NCI-H460 (cell line): ENCODE data around the gene HOXD4. TPM values are rescaled to one million over a fixed set of nuclear protein-coding genes. Genes with fewer than 3 reads are reported as not detected.

Experiments
- DNase-seq: peaks from one replicate; pipeline ENCODE4 v3.0.0-alpha.2; 2016; ENCODE audit warnings: low read depth; ENCODE audit errors: extremely low read depth
- total RNA-seq: library from RNA; depleted of rRNA; stranded (reverse); fragments of >200 nt; shearing (Covaris generic); gene quantifications from 2 replicates; pipeline ENCODE4 v1.2.3, GENCODE V29; 2014

The HOXD4 gene
- total RNA-seq, 1 experiment from 2014 or later = not detected

DNA sequence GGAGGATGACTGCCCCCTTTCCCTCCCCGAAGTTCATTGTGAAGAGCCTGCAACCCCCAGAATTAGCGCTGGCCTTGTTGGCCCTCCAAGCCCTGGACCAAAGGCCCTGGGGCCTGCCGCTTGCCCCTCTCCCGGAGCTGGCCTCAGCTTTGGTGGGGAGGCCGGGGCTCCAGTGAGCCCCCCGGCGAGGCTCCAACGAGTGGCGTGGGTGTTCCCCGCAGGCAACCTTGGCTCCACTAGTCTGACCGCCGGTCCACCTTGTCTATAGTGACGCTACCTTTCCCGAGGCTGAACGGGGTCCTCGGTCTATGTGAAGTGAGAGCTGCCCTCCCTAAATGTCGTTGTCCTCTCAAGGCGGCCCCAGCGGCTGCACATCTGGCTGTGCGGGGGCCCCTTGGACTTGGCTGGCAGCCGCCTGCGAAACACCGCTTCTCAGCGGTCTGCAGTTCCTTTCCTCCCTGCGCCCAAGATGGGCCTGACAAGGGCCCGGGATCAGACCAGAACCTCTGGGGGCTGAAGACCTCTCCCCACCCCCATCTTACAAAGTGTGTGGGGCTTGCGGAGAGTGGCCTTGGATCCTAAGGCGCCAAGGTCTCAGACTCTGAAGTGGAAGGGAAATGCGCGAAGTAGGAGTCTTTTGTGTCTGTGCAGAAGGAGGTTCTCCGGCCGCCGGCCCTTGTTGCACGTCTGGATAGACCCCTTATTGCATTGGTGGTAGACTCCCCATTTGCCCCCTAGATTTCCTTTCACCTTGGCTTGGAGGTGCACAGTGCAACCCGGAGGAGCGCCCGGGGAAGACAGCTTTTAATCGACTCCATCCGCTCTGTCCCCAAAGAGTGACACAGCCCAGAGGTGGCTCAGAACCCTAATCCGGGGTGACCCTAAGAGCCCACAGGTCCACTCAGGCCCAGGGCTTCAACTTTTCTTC, 38.7 kb upstream of the HOXD4 start:
- DNase-seq = no peak

GRCh38 chr2:176114120-176114929, 37.0 kb upstream of the HOXD4 start:
- DNase-seq = no peak

GRCh38 chr2:176114930-176115625, 36.3 kb upstream of the HOXD4 start:
- no peak for DNase-seq

DNA sequence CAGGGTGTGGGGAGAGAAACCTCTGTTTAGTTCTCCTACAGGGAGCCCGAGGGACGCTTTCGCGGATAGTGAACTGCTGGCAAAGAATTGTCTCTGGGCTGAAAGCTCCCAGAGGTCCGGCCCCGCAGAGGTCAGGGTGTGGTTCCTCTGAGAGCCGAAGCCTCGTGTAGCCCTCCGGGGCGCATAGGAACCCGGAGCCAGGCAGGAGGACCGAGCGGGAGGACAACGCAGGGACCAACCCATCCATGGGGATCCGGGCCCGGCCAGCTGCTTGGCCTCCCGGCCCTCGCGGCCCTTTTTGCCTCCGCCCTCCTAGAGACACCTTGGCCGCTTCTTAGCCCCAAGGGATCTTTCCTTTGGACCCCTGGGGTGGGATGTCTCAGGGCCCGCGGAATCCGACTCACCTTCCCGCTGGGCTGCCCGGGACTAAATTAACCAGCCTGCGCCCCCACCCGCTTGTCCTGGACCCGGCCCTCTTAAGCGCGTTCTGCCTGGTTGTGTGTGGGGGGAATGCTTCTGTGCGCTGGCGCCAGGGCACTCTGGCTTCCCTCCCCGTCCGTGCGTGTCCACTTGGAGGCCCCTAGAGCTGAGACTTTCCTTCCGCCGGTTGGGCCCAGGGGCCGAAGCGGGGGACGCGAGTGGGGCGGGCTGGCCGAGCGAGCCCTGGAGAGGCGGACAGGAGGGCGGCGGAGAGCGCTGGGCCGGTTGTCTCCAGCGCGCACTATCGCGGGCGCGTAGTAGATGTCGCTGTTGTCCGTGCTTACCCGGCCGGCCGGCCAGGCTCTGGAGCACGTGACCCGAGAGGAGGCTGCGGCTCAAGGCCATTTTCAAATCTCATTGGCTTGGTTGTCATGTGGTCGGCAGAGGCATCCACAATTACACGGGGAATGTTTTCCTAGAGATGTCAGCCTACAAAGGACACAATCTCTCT, 35.2 kb upstream of the HOXD4 start, which contains the start of gene HOXD10:
HOXD10 (plus strand) TSS at position 896 of the 931 bp plus-strand sequence. CDS start 56 bp downstream, outside the sequence.
- no peak for DNase-seq

DNA sequence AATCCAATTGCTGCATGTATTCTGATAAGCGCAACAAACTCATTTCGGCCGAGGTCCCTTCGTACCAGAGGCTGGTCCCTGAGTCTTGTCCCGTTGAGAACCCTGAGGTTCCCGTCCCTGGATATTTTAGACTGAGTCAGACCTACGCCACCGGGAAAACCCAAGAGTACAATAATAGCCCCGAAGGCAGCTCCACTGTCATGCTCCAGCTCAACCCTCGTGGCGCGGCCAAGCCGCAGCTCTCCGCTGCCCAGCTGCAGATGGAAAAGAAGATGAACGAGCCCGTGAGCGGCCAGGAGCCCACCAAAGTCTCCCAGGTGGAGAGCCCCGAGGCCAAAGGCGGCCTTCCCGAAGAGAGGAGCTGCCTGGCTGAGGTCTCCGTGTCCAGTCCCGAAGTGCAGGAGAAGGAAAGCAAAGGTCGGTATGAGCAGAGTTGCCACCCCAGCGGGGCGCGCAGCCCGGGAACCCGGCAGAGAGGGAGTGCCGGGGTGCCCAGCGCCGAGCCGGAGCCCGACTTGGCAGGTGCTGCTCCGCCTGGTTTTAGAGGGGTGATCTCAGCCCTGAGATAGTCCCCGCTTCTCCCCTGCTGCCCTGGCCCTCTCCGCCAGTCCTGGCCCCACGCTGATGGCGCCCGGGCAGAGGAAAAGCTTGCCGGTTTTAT, 34.1 kb upstream of the HOXD4 start:
- no peak for DNase-seq

GRCh38 chr2:176117823-176118371, 33.5 kb upstream of the HOXD4 start:
- no peak for DNase-seq

GRCh38 chr2:176118601-176119339, 32.6 kb upstream of the HOXD4 start:
- peak; percentile 72 for DNase-seq

DNA sequence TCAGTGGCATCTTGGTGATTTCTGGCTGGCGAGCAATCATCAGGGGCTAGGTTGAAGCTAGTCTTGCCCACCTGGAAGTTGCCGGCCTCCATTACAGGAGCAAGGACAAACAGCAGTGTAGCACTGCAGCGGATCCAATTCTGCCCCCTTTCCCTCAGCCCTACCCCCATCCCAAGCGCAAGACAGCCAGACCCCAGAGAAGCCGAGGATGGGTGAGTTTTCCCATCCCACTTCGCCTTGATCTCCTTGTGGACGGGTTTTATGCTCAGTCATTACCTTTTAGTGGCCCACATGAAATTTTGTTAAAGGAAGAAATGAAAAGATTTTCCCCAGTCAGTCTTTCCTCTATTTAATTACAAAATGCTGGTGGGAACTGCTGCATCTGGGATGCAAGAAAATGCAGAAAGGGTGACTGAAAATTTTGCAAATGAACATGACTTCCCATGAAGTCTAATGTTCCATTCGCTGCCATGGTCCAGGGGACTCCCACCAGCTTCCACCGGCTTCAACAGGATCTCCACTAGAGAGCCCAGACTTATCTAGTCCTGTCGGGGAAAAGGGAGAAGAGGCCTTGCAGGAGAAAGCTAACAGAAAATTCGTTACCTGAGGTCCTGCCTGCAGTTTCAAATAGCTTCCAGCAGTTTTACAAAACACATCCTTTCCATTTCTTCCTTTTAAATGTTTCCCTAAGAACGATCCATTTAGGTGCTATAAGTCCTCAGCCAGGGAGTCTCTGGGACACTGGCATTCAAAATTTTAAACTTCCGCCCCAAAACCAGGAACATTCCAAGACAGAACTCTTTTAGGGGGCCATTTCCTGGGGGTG, 30.8 kb upstream of the HOXD4 start:
- no peak for DNase-seq

- no peak for DNase-seq
Measured at GRCh38 chr2:176121190-176122051, 29.9 kb upstream of the HOXD4 start.

DNA sequence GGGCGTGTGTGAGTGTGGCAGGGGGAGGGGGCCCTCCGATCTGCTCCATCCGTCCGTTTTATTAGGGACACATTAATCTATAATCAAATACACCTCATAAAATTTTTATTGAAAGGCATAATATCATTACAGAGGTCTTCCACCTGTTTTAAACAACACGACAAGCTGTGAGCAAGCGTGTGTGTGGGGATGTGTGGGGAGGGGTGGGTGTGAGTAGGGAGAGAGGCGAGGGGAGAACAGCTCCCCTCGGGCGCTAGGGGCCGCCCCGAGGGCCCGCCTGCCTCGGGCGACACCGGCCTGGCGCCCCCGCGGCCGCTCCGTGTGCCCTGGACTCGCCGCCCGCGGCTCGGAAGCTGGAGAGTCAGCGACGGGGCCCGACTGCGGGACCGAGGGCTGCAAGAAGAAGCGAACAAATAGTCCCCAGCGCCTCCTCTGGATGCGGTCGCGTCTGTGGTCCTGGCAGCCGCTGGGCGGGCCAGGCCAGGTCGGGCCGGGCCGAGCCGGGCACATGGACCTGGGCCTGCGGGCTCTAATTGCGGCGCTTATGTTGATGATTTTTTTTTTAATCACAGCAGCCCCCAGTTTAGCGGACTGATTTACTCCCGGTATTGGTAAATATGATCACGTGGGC, 29.2 kb upstream of the HOXD4 start:
- no peak for DNase-seq

DNA sequence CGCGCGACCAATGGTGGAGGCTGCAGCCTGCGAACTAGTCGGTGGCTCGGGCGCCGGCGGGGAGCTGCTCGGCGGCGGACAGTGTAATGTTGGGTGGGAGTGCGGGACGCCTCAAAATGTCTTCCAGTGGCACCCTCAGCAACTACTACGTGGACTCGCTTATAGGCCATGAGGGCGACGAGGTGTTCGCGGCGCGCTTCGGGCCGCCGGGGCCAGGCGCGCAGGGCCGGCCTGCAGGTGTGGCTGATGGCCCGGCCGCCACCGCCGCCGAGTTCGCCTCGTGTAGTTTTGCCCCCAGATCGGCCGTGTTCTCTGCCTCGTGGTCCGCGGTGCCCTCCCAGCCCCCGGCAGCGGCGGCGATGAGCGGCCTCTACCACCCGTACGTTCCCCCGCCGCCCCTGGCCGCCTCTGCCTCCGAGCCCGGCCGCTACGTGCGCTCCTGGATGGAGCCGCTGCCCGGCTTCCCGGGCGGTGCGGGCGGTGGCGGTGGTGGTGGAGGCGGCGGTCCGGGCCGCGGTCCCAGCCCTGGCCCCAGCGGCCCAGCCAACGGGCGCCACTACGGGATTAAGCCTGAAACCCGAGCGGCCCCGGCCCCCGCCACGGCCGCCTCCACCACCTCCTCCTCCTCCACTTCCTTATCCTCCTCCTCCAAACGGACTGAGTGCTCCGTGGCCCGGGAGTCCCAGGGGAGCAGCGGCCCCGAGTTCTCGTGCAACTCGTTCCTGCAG, 28.5 kb upstream of the HOXD4 start, which contains the start of gene HOXD9:
HOXD9 (plus strand) TSS at position 37 of the 728 bp plus-strand sequence; CDS start at position 87, 50 bp downstream.
- DNase-seq = no peak

GRCh38 chr2:176123411-176124109, 27.8 kb upstream of the HOXD4 start:
- DNase-seq = no peak

DNA sequence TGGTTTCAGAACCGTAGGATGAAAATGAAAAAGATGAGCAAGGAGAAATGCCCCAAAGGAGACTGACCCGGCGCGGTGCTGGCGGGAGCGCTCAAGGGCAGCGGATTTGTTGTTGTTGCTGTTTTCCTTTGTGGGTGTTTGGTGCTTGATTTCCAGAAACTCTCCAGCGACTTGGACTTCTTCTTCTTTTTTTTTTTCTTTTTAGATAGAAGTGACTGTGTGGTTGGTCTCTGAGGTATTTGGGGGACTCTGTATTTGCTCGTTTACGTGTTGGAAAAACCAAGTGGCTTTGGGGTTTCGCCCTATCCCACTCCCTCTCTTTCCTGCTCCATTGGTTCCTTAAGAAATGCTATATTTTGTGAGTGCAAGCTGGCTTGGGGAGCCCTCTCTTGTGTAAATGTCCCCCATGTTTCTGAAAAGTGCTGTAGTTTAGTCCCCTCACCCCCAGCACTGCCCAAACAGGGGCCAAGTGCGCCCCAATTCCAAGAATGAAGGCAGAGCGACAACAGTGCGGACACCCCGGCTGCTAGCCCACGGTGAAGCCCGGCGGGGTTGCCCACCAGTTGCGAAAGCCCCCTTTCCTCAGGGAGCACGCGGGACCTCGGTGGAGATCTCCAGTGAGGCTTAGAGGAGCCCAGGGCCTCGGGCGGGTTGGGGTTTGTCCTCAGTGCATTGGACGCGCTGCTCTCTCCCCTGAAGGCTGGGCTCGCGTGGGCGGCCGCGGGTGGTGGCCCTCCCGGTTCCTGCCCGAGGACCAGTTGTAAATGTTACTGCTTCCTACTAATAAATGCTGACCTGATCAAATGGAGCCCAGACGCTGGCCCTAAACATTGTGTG, 27.0 kb upstream of the HOXD4 start:
- no peak for DNase-seq
